GM19025 (cell line): ENCODE data around the gene POLD2.
A peak's percentile ranks its signal among the peaks of the same experiment; 100 is the strongest.

Experiments used
- ATAC-seq: cut with Tn5 transposase; IDR thresholded peaks from one replicate; pipeline ENCODE4 v1.9.1; 2021; ENCODE audit warnings: mild to moderate bottlenecking, low read depth, moderate library complexity; ENCODE audit not compliant: unreplicated experiment

Gene POLD2

DNA sequence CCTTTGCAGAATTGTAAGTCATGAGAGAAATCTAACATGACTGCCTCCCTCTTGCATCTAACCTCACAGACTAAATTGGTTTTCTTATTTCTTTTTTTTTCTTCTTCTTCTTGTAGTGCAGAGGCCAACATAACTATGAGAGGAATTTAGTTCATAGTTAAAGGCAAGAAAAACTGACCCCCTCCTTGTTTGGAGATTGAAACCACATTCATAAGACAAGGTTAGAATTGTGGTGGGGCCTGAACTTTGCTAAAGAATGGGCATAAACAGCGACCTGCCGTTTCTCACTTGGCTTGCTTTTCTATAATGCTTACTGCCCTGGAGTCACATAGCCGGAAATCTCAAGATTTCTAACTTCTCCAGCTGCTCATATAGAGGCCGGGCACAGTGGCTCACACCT, 38.6 kb downstream of the POLD2 start:
- no peak for ATAC-seq

DNA sequence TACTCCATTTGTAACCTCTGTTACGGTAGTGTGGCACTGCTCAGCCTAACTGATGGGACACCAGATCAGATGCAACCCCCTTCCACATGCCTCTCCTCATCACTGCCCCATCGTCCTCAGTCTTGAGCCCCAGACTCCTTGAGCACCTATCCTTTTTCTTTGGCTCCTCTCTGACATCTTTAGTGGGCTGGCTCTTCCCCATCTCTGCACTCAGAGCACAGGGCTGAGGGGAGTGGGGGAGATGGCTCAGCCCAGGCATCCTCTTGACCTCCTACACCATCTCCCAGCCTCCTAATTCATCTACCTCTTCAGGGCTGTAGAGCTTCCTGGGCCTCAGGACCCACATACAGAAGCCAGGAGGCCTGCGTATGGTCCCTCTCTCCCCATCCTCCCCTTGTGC, 39.6 kb downstream of the POLD2 start:
- no peak for ATAC-seq

DNA sequence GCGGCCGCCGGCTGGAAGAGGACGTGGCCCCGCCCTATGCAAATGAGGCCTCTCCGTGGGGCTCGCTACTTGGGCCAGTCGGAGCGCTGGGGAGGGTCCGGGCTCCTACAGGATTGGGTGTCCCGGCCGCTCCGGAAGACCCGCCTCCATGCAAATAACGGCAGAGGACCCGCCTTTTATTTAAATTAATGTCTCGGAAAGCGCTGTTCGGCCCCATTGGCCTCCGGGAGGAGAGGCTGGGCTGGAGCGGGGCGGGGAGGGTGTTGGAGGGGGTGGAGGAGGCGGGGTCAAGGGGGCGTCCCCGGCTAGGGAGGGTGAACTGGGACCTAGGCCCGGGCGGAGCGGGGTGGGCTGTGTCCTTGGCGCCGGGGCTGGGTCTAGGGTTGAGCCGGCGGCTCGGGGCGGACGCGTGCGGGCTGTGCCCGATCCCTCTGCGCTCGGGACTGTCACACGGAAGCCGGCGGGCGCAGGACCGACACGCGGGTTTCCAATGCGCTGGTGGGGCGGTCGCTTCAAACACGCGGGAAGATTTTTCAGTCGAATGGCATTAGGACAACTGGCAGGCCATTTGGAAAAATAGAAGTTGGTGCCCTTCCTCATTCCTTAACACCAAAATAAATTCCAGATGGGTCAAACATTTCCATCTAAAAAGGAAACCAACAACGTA, 40.7 kb downstream of the POLD2 start:
- peak; percentile 89 for ATAC-seq

DNA sequence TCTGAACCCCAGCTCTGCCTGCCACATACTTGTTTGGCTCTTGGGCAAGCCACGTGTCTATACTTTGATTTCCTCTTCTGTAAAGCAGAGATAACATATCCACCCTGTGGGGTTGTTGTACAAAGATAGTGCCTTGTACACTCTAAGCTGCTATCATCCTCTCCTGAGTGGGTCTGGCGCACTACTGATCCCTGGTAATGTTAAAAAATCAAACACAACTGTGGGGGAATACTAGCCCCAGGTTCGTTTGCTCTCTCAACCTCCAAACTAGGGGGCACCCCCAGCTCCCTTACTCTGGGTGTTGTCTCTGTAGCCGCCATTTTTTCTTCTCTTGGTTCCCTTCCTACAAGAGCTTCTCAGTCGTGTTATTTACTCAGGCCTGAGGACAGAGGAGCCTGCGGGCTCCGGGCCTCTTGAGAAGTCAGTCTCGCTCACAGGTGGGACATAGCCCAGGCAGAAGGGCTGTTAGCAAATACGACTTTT, 42.0 kb downstream of the POLD2 start:
- no peak for ATAC-seq

DNA sequence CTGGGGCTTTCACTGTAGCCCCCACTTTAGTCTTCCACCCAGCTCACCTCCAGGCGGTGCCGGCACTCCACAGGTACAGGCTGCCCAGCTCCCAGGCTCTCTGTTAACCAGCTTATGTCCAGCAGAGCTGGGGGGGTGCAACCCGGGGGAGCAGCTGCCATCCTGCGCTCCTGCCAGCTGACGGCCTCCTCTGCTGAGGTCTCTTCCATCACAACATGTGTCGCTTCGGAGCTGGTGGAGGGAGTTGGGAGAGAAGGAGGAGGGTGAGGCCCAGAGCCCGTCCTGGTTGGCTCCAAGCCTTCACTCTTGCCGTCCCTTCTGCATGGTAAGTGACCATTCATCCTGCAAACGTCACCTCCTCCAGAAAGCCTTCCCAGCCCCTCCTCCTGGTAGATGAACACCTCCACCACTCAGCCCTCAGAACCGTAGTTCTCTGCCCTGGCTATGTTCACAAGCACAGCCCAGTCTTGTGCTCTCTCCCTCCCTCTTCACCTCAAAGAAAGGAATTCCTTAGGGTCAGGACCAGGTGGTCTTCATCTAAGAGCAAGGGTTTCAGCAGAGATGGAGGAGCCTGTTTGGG, 42.6 kb downstream of the POLD2 start:
- no peak for ATAC-seq

- ATAC-seq = no peak
Observed at GRCh38 chr7:44080118-44080517, 43.2 kb downstream of the POLD2 start.

DNA sequence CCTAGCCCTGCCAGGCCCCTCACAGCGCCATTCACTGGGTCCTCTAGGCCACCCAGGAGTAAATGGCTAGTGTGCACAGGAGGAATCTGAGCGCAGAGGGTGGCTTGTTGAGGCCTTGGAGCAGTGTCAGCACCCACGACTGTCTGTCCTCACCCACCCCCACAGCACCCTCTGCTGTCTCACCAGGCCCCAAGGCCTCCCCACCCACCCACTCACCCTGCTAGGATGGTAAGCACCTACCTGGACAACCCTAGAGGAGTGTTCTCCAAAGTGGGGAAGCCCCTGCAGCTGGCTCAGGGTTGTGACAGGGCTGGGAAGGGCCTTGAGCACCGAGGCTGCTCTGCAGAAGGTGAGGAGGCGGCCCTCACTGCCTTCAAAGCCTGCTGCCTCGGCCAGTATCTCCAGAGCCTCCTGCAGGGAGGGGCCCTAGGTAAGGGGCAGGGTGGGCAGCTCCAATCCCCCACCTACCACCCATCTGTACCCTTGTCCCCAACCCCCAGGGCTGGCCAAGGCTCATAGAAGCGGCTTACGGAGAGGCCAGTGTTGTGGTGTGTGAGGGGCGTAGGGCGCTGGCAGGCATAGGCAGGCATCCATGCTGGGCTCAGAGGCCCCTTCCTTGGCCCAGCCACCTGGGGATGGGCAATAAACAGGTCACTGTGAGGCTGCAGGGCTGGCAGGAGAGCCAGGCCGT, 43.9 kb downstream of the POLD2 start:
- ATAC-seq = no peak

GRCh38 chr7:44078521-44078920, 44.8 kb downstream of the POLD2 start:
- no peak for ATAC-seq

DNA sequence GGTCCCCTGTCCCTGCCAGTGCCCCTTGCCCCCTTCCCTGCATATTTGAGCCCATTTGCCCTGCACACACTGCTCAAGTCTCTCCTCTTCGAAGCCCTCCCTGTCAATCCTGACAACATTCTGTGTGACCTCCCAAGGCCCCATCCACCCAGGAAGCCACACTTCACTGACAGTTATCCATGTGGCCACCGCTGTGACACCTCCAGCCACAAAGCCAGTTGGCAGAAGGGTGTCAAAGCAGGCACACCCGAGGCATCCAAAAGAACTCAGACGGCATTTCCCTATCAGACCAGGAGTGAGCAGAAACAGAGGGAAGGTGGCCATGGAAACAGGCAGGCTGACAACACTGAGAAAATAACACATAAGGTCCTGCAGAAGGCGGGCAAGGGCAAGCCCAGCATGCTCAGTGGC, 45.7 kb downstream of the POLD2 start:
- ATAC-seq = no peak

DNA sequence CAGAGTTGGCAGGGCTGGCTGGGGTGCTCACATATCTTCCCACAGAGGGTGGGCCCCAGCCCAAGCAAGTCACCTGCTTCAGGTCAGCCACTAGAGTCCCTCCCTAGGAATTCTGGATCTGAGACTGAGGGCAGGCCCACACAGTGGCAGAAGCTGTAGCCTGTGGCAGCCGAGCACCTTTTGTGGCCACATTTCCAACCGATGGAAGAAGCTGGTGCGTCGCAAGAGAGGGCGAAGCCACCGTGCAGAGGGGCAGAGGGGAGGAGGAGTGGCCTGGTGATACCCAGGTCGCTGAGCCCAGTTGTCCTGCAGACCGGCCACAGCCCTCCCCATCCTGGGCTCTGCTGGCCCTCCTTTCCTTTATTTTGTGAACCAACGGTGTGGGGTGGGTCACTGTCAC, 46.3 kb downstream of the POLD2 start:
- ATAC-seq = no peak

DNA sequence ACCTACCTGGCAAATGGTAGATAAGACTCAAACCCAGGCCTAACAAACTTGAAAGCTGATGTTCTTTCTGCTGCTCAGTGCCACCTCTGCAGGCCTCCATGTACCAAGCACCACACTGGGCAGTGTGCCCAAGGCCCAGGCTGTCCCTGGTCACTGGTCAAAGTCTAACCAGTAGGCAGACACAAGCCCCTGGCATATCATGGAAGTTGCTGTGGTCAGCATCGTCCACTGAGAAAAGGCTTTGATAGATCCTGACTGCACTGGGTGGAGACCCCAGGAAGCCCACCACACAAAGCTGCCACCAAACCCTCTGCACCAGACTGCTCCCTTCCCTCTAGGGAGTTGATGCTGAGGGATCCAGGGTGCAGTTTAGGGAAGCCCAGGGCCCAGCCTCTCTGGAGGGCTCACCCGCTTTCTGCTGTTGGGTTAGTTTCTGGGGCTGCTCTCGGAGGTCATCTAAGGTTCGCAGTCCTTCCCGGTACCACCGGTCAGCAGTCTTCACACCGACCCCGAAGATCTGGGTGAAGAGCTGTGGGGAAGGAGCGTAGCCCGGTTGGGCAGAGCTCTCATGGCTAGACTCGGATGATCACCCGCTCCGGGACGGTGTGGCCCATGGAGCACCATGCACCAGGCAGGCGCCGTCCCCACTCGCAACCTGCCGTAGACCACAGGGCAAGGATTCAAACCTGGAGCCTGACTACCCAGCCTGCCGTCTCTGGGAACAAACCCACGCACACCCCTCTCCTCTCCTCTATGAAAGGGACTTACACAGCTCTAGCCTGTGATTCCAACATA, 47.0 kb downstream of the POLD2 start:
- ATAC-seq = no peak

DNA sequence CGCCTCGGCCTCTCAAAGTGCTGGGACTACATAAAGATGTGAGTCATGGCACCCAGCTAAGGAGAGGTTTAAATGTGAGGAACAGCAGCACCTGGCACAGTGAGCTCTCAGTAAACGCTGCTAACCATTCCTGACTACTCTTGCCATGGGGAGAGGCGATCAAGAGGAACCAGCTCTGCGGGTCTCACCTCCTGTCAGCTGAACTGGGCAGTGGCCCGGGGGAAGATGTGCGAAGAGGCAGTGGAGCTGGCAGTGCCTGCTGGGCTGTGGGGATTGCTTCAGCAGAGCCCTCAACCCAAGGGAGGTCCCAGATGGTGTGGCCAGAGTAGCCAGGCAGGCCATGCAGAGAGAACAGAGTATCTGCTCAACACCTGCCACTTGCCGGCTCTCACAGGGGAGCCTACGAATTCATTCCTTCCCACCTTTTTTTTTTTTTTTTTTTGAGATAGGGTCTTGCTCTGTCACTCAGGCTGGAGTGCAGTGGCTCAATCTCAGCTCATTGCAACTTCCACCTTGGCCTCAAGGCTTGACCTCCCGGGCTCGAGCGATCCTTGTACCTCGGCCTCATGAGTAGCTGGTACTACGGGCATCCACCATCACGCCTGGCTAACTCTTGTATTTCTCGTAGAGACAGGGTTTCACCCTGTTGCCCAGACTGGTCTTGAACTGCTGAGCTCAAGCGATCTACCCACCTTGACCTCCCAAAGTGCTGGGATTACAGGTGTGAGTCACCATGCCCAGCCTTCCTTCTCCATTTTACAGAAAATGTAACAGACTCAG, 47.9 kb downstream of the POLD2 start:
- no peak for ATAC-seq

DNA sequence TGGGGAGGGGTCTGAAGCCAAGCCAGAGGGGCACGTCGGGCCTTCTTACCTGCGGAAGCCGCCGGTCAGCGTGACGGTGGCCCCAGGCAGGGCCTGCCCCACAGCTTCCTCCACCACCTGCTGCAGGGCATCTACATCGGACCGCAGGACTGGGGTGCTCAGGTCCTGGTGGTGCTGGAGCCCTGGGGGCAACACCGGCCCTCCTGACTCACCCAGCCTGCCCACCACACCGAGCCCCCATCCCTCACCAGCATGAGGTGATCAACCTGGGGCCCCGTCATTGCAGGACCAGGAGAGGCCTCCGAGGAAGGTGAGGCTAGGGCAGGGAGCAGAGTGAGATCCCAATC, 49.0 kb downstream of the POLD2 start:
- ATAC-seq = no peak

DNA sequence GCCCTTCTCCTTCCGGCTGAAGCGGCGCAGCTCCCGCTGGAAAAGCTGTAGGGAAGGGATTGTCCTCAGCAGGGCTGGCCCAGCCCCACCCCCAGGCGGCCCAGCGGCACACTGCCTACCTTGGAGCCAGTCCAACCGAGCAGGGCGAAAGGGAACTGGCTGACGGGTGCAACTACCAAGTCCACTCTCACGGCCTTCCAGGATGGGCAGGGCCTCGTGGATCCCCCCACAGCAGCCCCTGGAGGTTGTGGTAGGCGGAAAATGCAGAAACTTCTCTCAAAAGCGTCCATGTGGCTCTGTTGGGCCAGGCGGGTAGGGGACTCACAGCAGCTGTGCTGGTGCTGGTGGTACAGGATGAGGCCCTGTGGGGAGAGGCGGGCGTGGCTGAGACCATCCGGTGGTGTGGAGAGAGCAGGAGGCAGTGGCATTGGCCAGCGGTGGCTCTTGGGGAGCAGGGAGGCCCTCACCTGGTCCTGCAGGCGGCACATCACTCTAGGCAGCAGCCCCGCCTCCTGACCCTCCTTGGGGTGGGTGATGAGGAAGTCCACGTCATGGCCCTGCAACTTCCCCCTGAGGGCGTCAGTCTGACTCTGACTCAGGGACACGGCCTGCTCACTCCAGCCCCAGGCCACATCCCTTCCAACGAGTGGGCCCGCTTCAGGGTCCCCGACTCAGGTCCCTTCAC, 49.5 kb downstream of the POLD2 start:
- ATAC-seq = peak; percentile 55

DNA sequence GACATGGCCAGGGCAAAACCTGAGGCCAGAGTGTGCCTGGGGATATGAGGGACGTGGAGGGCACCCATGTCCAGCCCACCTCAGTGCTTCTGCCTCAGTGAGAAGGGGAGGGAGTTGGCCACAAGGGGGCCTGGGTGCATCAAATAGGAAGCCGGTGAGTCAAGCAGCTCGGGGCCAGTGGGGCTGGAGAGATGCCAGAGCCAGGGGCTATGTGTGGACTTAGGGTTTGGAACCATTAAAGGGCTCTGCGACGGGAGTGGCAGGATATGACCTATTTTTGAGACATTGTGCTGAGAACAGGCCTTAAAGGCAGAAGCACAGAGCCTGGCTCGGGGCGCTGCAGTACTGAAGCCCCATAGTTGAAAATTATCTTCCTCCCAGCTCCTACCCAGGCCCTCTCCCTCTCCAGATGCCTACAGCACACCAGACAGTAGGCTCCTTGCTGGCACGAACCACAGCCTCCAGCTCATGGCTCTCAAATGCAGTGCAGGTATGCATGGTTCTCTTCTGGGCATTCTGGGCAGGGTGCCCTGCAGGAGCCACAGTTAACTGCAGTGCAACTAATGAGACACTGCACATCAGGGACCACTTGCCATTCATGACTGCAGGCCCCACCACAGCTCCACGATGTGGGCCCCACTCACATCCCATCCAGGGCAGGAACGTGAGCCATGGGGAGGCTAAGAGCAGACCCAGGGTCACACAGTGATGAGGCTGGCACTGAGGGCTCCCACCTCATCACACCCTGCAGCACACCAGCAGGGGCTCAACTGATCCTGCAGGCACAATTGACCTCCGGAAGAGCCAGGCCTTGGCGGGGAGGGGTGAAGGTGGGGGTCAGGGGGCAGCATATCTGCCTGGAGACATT, 50.8 kb downstream of the POLD2 start:
- no peak for ATAC-seq

- ATAC-seq = no peak
Observed at GRCh38 chr7:44071726-44072363, 51.5 kb downstream of the POLD2 start.

DNA sequence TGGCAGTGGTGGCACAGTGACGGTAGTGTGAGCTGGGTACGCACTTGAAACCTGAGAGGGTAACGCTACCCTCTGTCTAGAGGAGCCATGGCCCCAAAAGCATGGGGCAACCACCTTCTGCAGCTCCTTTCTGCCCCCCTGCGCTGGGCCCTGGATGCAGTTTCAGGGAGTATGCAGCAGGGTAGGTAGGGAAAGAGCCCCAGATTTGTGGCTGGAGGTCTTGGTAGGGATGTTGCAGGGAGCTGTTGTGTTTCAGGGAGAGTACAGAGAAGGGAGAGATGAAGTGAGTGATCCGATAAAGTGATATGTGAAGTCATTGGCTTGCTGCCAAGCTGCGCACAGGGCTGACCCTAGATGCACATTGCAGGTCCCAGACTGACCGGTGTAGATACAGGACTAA, 55.3 kb downstream of the POLD2 start:
- no peak for ATAC-seq
